H1 (cell line): ENCODE measurements around the gene SOX4.

ENCODE experiments used
- CTCF ChIP-seq, 3 experiments: IDR thresholded peaks; 1 replicate in 2 of 3; 2 replicates in 1 of 3; pipeline versions ENCODE4 v1.5.1 to v1.6.1; 2011; ENCODE audit warnings: low read length in 3 of 3, mild to moderate bottlenecking in 3 of 3, inconsistent platforms in 2 of 3, low read depth in 1 of 3, moderate library complexity in 1 of 3; ENCODE audit not compliant: insufficient read depth in 1 of 3; ENCODE audit errors: control extremely low read depth in 1 of 3
- EP300 ChIP-seq, 2 experiments: IDR thresholded peaks; 1 replicate in 1 of 2; 2 replicates in 1 of 2; pipeline ENCODE4 v1.6.1; 2011 to 2012; ENCODE audit warnings: low read depth in 2 of 2, low read length in 2 of 2, mild to moderate bottlenecking in 2 of 2, borderline replicate concordance in 1 of 2, inconsistent platforms in 1 of 2, moderate library complexity in 1 of 2
- GABPA ChIP-seq: IDR thresholded peaks from 2 replicates; pipeline ENCODE4 v1.6.1; 2011; ENCODE audit warnings: mild to moderate bottlenecking, low read length, moderate library complexity, borderline replicate concordance; ENCODE audit not compliant: insufficient read depth
- POLR2AphosphoS5 ChIP-seq: IDR thresholded peaks from 2 replicates; pipeline ENCODE4 v1.6.1; 2011; ENCODE audit warnings: low read depth, low read length
- TCF12 ChIP-seq: IDR thresholded peaks from 2 replicates; pipeline ENCODE4 v1.6.1; 2011; ENCODE audit warnings: low read depth, mild to moderate bottlenecking, low read length

GRCh38 chr6:21565431-21565830 lies 28.1 kb upstream of the SOX4 start:
- TF ChIP-seq TCF12 (no peak), CTCF (IDR thresholded peaks at IDR 0.05; ENCODE audit: control extremely low read depth in 1 of 3, insufficient read depth in 1 of 3, low read depth in 1 of 3, low read length in 3 of 3) (no peak), EP300 (IDR thresholded peaks at IDR 0.05; ENCODE audit: borderline replicate concordance in 1 of 2, low read depth in 2 of 2, low read length in 2 of 2) (no peak), POLR2AphosphoS5 (no peak), GABPA (no peak)
